ENCODE measurements around the gene ZFPM1. TPM values are rescaled to one million over a fixed set of nuclear protein-coding genes. Genes with fewer than 3 reads are reported as not detected.

The ZFPM1 gene
- total RNA-seq, 1 donor from 2014 or later = 5.7 TPM

DNA sequence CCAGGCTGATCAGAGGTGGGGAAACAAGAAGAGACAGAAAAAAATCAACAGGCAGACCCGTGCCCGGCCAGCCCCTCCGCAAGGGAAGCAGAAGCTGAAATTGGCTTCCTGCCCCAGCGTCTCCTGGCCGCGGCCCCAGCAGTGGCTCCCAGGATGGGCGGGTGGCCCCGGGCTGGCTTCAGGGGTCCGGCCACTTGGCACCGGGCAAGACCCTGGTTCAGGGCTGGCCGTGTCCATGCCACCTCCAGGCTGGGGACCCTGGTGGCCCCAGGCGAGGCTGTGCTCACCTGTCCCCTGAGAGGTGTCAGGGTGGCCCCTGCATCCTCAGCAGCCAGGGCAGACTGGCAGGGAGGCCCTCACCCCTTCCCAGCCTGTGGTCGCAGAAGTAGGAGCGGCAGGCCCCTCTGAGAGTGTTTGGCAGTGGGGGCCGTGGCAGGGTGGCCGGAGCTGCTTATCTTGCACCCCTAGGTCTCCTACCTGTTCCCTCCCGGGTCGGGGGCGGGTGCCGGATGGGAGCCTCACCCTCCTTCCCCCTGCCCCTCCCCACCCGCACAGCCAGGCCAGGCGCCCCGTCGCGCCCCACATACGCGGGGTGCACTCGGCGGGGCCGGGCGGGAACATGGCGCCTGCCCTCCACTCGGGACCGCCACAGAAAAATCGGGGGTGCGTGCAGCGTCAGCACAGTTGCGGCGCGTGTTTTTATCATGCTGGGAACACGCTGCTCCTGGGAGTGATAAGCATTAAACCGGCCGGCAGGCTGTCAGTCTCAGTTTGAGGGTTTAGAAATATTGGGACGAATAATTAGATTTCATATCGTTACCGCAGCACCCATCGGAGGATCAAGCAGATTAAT is 70.5 kb downstream of the ZFPM1 start:
- Mint-ChIP-seq H3K27me3 (ENCODE audit: unreplicated experiment) (no peaks in the 10 kb centered on the region), H3K27ac (ENCODE audit: unreplicated experiment) (no peak overlapping the region), H3K4me3 (ENCODE audit: unreplicated experiment) (no peak overlapping the region), H3K4me1 (ENCODE audit: unreplicated experiment) (no peaks in the 10 kb centered on the region), H3K36me3 (ENCODE audit: unreplicated experiment) (no peaks in the 10 kb centered on the region), H3K9me3 (ENCODE audit: unreplicated experiment) (no peaks in the 10 kb centered on the region)
- TF ChIP-seq, protein P1, sequence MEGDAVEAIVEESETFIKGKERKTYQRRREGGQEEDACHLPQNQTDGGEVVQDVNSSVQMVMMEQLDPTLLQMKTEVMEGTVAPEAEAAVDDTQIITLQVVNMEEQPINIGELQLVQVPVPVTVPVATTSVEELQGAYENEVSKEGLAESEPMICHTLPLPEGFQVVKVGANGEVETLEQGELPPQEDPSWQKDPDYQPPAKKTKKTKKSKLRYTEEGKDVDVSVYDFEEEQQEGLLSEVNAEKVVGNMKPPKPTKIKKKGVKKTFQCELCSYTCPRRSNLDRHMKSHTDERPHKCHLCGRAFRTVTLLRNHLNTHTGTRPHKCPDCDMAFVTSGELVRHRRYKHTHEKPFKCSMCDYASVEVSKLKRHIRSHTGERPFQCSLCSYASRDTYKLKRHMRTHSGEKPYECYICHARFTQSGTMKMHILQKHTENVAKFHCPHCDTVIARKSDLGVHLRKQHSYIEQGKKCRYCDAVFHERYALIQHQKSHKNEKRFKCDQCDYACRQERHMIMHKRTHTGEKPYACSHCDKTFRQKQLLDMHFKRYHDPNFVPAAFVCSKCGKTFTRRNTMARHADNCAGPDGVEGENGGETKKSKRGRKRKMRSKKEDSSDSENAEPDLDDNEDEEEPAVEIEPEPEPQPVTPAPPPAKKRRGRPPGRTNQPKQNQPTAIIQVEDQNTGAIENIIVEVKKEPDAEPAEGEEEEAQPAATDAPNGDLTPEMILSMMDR (IDR thresholded peaks at IDR 0.05) = no peak
- no peak for DNase-seq (ENCODE audit: extremely low spot score, unreplicated experiment)

- no peaks in the 10 kb centered on the region for H3K27me3 Mint-ChIP-seq (ENCODE audit: unreplicated experiment)
- DNase-seq (ENCODE audit: extremely low spot score, unreplicated experiment) = no peak
- no peaks in the 10 kb centered on the region for H3K9me3 Mint-ChIP-seq (ENCODE audit: unreplicated experiment)
- H3K36me3 Mint-ChIP-seq (ENCODE audit: unreplicated experiment) = no peaks in the 10 kb centered on the region
- no peak overlapping the region for H3K27ac Mint-ChIP-seq (ENCODE audit: unreplicated experiment)
- H3K4me3 Mint-ChIP-seq (ENCODE audit: unreplicated experiment) = no peak overlapping the region
- no peaks in the 10 kb centered on the region for H3K4me1 Mint-ChIP-seq (ENCODE audit: unreplicated experiment)
- TF ChIP-seq, protein P1 (IDR thresholded peaks at IDR 0.05) = no peak
These were observed 71.3 kb downstream of the ZFPM1 start for GRCh38 chr16:88524274-88524972.

DNA sequence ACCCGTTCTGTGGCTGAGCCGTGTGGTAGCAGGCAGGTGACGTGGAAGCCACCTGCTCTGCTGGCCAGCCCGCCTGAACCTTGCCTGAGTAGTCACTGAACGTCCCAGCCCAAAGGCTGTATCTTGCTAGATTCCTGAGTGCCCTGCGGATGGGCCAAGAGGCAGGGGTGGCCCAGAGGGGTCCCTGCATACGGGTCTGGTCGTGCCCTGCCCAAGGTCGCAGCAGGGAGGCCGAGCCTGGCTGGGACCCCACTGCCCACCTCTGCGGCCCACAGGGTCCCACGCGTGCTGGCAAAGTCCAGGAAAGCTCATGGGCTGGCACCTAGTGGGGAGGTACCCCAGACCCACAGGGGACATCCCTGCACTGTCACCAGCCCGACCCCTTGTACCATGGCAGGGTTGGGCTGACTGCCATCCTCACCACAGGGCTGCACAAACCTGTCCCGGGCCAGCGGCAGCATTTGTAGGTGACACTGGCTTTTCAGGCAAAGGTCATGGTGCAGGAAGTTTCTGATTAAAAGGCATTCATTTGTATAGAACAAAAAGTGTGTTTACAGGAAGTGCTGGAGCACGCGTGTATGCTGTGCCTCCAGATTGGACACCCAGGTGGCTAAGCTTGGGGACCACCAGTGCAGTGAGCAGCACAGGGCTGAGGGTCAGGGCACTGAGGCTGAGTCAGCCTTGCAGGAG is 72.0 kb downstream of the ZFPM1 start:
- Mint-ChIP-seq H3K27ac (ENCODE audit: unreplicated experiment) (no peak overlapping the region), H3K4me3 (ENCODE audit: unreplicated experiment) (no peak overlapping the region), H3K27me3 (ENCODE audit: unreplicated experiment) (no peaks in the 10 kb centered on the region), H3K4me1 (ENCODE audit: unreplicated experiment) (no peaks in the 10 kb centered on the region), H3K36me3 (ENCODE audit: unreplicated experiment) (no peaks in the 10 kb centered on the region), H3K9me3 (ENCODE audit: unreplicated experiment) (no peaks in the 10 kb centered on the region)
- TF ChIP-seq, protein P1 (IDR thresholded peaks at IDR 0.05) = no peak
- DNase-seq (ENCODE audit: extremely low spot score, unreplicated experiment) = no peak

- no peaks in the 10 kb centered on the region for H3K4me1 Mint-ChIP-seq (ENCODE audit: unreplicated experiment)
- H3K27ac Mint-ChIP-seq (ENCODE audit: unreplicated experiment) = no peak overlapping the region
- TF ChIP-seq, protein P1 (IDR thresholded peaks at IDR 0.05) = no peak
- H3K36me3 Mint-ChIP-seq (ENCODE audit: unreplicated experiment) = no peaks in the 10 kb centered on the region
- no peaks in the 10 kb centered on the region for H3K27me3 Mint-ChIP-seq (ENCODE audit: unreplicated experiment)
- H3K9me3 Mint-ChIP-seq (ENCODE audit: unreplicated experiment) = no peaks in the 10 kb centered on the region
- no peak overlapping the region for H3K4me3 Mint-ChIP-seq (ENCODE audit: unreplicated experiment)
- no peak for DNase-seq (ENCODE audit: extremely low spot score, unreplicated experiment)
These were observed 72.5 kb downstream of the ZFPM1 start for GRCh38 chr16:88525663-88525990.

Data from osteocyte (in vitro differentiated cells).